Upper lobe of left lung (tissue), 4 donors: ENCODE results near the gene GUK1.

Experiments used
- CTCF ChIP-seq, 6 experiments: fragments of 450-650 bp in 4 of 6; fragments of 200-600 bp in 2 of 6; sonication (generic) in 2 of 6; IDR thresholded peaks; one replicate each; pipeline ENCODE4 v1.5.1; 2016 to 2019; ENCODE audit warnings: antibody characterized with exemption in 6 of 6
- EP300 ChIP-seq, 4 donors: sonication (generic); formaldehyde crosslinking; IDR thresholded peaks; one replicate each; pipeline ENCODE4 v1.5.1; 2017; ENCODE audit warnings: antibody characterized with exemption in 4 of 4, control low read depth in 2 of 4
- POLR2AphosphoS5 ChIP-seq, 2 donors: sonication (generic); formaldehyde crosslinking; IDR thresholded peaks; one replicate each; pipeline ENCODE4 v1.5.1; 2017; ENCODE audit warnings: antibody characterized with exemption in 2 of 2

GRCh38 chr1:228120857-228121489 lies 19.1 kb upstream of the GUK1 start:
- TF ChIP-seq CTCF (IDR thresholded peaks at IDR 0.05) (no peak), EP300 (IDR thresholded peaks at IDR 0.05) (no peak), POLR2AphosphoS5 (IDR thresholded peaks at IDR 0.05) (no peak)
